Measurements from ENCODE around the gene VAC14. TPM values are rescaled to one million over a fixed set of nuclear protein-coding genes. Genes with fewer than 3 reads are reported as not detected.

VAC14 gene
- total RNA-seq, 1 donor from 2014 or later = 38.1 TPM

GRCh38 chr16:70764632-70765031 is 36.3 kb downstream of the VAC14 start:
- Histone ChIP-seq H3K36me3 (peaks cover 0 to 13% of the 10 kb centered on the region in 2 donors), H3K9me3 (no peaks in the 10 kb centered on the region), H3K27me3 (no peaks in the 10 kb centered on the region), H3K4me3 (no peak overlapping the region), H3K27ac (no peak overlapping the region), H3K4me1 (peaks cover 27% of the 10 kb centered on the region)
- TF ChIP-seq POLR2A (IDR thresholded peaks at IDR 0.05) = no peak
- no peak for TF ChIP-seq CTCF (IDR thresholded peaks at IDR 0.05)
- TF ChIP-seq POLR2AphosphoS5 (IDR thresholded peaks at IDR 0.05; ENCODE audit: insufficient read depth in 1 of 2, low read depth in 1 of 2) = no peak
- intact Hi-C loops (cut with DNase I) = no loop called here
- DNase-seq (ENCODE audit: extremely low spot score in 2 of 2) = no peak

- H3K4me3 ChIP-seq = no peak overlapping the region
- intact Hi-C loops (cut with DNase I) = no loop called here
- H3K36me3 ChIP-seq = peaks cover 0 to 8% of the 10 kb centered on the region in 2 donors
- H3K27ac ChIP-seq = peak overlapping the region; percentile 73
- no peak for TF ChIP-seq POLR2AphosphoS5 (IDR thresholded peaks at IDR 0.05; ENCODE audit: insufficient read depth in 1 of 2, low read depth in 1 of 2)
- no peak for TF ChIP-seq CTCF (IDR thresholded peaks at IDR 0.05)
- no peak for TF ChIP-seq POLR2A (IDR thresholded peaks at IDR 0.05)
- H3K9me3 ChIP-seq = no peaks in the 10 kb centered on the region
- peaks cover 29% of the 10 kb centered on the region for H3K4me1 ChIP-seq
- DNase-seq (ENCODE audit: extremely low spot score in 2 of 2) = no peak
- no peaks in the 10 kb centered on the region for H3K27me3 ChIP-seq
These were observed 40.7 kb downstream of the VAC14 start for GRCh38 chr16:70760221-70760620.

GRCh38 chr16:70759666-70760065 is 41.3 kb downstream of the VAC14 start:
- Histone ChIP-seq H3K36me3 (peaks cover 0 to 8% of the 10 kb centered on the region in 2 donors), H3K27ac (peak overlapping the region; percentile 73), H3K27me3 (no peaks in the 10 kb centered on the region), H3K4me3 (no peak overlapping the region), H3K9me3 (no peaks in the 10 kb centered on the region), H3K4me1 (peaks cover 29% of the 10 kb centered on the region)
- no peak for DNase-seq (ENCODE audit: extremely low spot score in 2 of 2)
- intact Hi-C loops (cut with DNase I) = loop anchor here (10.0 kb wide), 1 partner anchor 235 kb away; the partner anchor contains the start of genes COG4 and SF3B3
- TF ChIP-seq POLR2AphosphoS5 (IDR thresholded peaks at IDR 0.05; ENCODE audit: insufficient read depth in 1 of 2, low read depth in 1 of 2) = no peak
- no peak for TF ChIP-seq POLR2A (IDR thresholded peaks at IDR 0.05)
- TF ChIP-seq CTCF (IDR thresholded peaks at IDR 0.05) = no peak

- intact Hi-C loops (cut with DNase I) = loop anchor here (10.0 kb wide), 1 partner anchor 234 kb away; the partner anchor contains the start of genes COG4 and SF3B3
- H3K27ac ChIP-seq = no peak overlapping the region
- H3K4me1 ChIP-seq = peaks cover 32% of the 10 kb centered on the region
- H3K27me3 ChIP-seq = no peaks in the 10 kb centered on the region
- no peak overlapping the region for H3K4me3 ChIP-seq
- no peak for DNase-seq (ENCODE audit: extremely low spot score in 2 of 2)
- no peaks in the 10 kb centered on the region for H3K9me3 ChIP-seq
- H3K36me3 ChIP-seq = peaks cover 0 to 8% of the 10 kb centered on the region in 2 donors
- TF ChIP-seq POLR2A (IDR thresholded peaks at IDR 0.05) (no peak), POLR2AphosphoS5 (IDR thresholded peaks at IDR 0.05; ENCODE audit: insufficient read depth in 1 of 2, low read depth in 1 of 2) (no peak), CTCF (IDR thresholded peaks at IDR 0.05) (no peak)
These were observed 42.2 kb downstream of the VAC14 start for GRCh38 chr16:70758786-70759185.

- TF ChIP-seq CTCF (IDR thresholded peaks at IDR 0.05) = no peak
- no peak for TF ChIP-seq POLR2AphosphoS5 (IDR thresholded peaks at IDR 0.05; ENCODE audit: insufficient read depth in 1 of 2, low read depth in 1 of 2)
- TF ChIP-seq POLR2A (IDR thresholded peaks at IDR 0.05) = no peak
- intact Hi-C loops (cut with DNase I) = loop anchor here (10.0 kb wide), 1 partner anchor 232 kb away; the partner anchor contains the start of genes COG4 and SF3B3
- no peak for DNase-seq (ENCODE audit: extremely low spot score in 2 of 2)
- H3K27me3 ChIP-seq = no peaks in the 10 kb centered on the region
- peaks cover 0 to under 1% of the 10 kb centered on the region in 2 donors for H3K36me3 ChIP-seq
- H3K4me1 ChIP-seq = peaks cover 48% of the 10 kb centered on the region
- H3K4me3 ChIP-seq = no peak overlapping the region
- no peaks in the 10 kb centered on the region for H3K9me3 ChIP-seq
- H3K27ac ChIP-seq = no peak overlapping the region
These were observed 43.8 kb downstream of the VAC14 start for GRCh38 chr16:70757183-70757582.

All from vagina (tissue), 2 donors.